Upper lobe of right lung (tissue), 1 donor: ENCODE data around the gene FRRS1L. TPM values are rescaled to one million over a fixed set of nuclear protein-coding genes. Genes with fewer than 3 reads are reported as not detected.

ENCODE experiments used
- ATAC-seq: fragments of 200-7000 bp; cut with Tn5 transposase; one replicate; pipeline ENCODE4 v1.9.1; 2020; ENCODE audit warnings: mild to moderate bottlenecking, moderate library complexity
- DNase-seq: peaks from one replicate; pipeline ENCODE4 v3.0.0-alpha.2; 2020
- H3K27ac ChIP-seq: fragments of 200-600 bp; one replicate; pipeline ENCODE4 v1.8.0; 2022
- H3K27me3 ChIP-seq: fragments of 200-600 bp; one replicate; pipeline ENCODE4 v1.8.0; 2022; ENCODE audit warnings: mild to moderate bottlenecking
- H3K36me3 ChIP-seq: fragments of 200-600 bp; one replicate; pipeline ENCODE4 v1.8.0; 2022
- H3K4me1 ChIP-seq: fragments of 200-600 bp; one replicate; pipeline ENCODE4 v1.8.0; 2022
- H3K4me3 ChIP-seq: fragments of 200-600 bp; one replicate; pipeline ENCODE4 v1.8.0; 2022; ENCODE audit warnings: mild to moderate bottlenecking
- H3K9me3 ChIP-seq: fragments of 200-600 bp; one replicate; pipeline ENCODE4 v1.8.0; 2022
- CTCF ChIP-seq: fragments of 200-600 bp; IDR thresholded peaks from one replicate; pipeline ENCODE4 v1.8.0; 2022; ENCODE audit warnings: antibody characterized with exemption
- intact Hi-C: fragments of 100-400 bp; cut with DNase I; formaldehyde crosslinking; loops from one replicate; pipeline ENCODE4 v1.11.0; 2022
- total RNA-seq: library from RNA; stranded (reverse); fragmentation: NEBNext Ultra II Directional; extraction: Animal tissue kit (Norgen Biotek cat#: 25700); gene quantifications from one replicate; pipeline ENCODE4 v1.2.1, GENCODE V29; 2021
- donor health status: DM: no; HTN: yes; CAD: no; lungs with severe emphysema.

The FRRS1L gene
- total RNA-seq, 1 donor from 2014 or later = 0.09 TPM

DNA sequence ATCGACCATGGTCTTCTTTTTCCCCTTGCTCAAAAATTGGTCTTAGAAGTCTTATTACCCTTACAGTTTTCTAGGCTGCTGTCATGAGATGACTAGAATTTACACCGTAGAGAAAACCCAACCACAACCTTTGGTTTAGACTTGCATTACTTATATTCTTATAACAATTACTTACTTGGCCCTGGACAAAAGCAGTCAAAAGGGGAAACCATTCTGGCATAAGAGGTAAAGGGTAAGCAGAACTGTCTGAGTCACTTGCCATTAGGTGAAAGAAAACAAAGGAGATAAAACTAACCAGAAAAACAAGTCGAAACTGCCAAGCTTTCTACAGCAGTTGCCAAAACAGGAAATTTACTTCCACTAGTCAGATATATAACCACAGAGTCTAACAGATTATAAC, 65.2 kb downstream of the FRRS1L start:
- Histone ChIP-seq H3K27me3 (no peaks in the 10 kb centered on the region), H3K9me3 (no peaks in the 10 kb centered on the region), H3K4me1 (peaks cover 54% of the 10 kb centered on the region), H3K36me3 (peaks cover 24% of the 10 kb centered on the region), H3K27ac (peak overlapping the region; percentile 28), H3K4me3 (no peak overlapping the region)
- DNase-seq = no peak
- TF ChIP-seq CTCF = no peak
- intact Hi-C loops = no loop called here
- ATAC-seq = peak; percentile 30

DNA sequence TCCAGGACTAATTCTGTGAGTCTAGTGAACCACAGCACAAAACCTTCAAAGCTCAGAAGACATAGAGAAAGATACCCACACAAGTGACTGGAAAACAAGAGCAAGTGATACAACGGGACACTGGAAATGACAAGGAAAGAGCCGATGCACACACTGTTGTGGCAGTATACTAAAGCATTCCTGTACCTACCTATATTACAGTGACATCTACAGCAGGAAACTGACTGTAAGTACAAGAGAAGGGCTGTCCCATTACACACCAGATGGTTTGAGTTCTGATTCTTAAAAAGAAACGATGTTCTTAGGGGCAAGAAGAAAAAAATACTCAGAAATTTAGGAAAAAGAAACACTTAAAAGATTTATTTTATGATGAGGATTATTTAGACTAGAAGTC, 65.8 kb downstream of the FRRS1L start:
- Histone ChIP-seq H3K4me1 (peaks cover 56% of the 10 kb centered on the region), H3K27ac (no peak overlapping the region), H3K36me3 (peaks cover 24% of the 10 kb centered on the region), H3K4me3 (no peak overlapping the region), H3K9me3 (no peaks in the 10 kb centered on the region), H3K27me3 (no peaks in the 10 kb centered on the region)
- ATAC-seq = no peak
- no peak for TF ChIP-seq CTCF
- intact Hi-C loops = no loop called here
- DNase-seq = no peak

DNA sequence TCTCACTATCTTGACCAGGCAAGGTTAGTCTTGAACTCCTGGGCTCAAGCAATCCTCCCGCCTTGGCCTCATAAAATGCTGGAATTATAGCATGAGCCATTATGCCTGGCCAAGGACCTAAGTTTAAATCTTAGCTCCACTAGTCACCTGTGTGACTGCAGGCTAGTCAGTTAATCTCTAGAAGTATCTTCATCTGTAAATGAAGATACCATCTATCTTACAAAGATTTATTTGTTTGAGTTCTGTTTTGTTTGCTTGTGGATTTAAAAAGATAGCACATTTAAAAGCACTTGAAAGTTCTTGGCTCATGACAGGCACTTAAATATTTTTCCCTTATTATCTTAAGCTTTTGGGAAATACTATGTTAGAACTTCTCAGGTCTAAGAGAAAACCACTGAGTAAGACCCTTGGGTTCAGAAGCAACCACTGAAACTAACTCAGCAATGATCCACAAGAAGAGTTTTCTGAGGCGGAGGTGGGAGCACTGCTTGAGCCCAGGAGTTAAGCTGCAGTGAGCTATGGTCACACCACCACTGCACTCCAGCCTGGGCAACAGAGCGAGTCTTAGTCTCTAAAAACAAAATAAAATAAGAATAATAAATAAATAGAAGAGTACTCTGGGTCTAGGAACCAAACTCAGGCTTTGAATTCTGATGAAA, 66.4 kb downstream of the FRRS1L start:
- Histone ChIP-seq H3K27ac (no peak overlapping the region), H3K36me3 (peaks cover 24% of the 10 kb centered on the region), H3K4me3 (no peak overlapping the region), H3K4me1 (peaks cover 61% of the 10 kb centered on the region), H3K27me3 (no peaks in the 10 kb centered on the region), H3K9me3 (no peaks in the 10 kb centered on the region)
- intact Hi-C loops = no loop called here
- ATAC-seq = no peak
- no peak for DNase-seq
- TF ChIP-seq CTCF = no peak

- Histone ChIP-seq H3K27me3 (no peaks in the 10 kb centered on the region), H3K36me3 (peaks cover 9% of the 10 kb centered on the region), H3K4me1 (peaks cover 63% of the 10 kb centered on the region), H3K27ac (peak overlapping the region; percentile 48), H3K9me3 (no peaks in the 10 kb centered on the region), H3K4me3 (no peak overlapping the region)
- TF ChIP-seq CTCF = no peak
- intact Hi-C loops = no loop called here
- ATAC-seq = no peak
- DNase-seq = no peak
Observed at GRCh38 chr9:109098960-109099308, 68.1 kb downstream of the FRRS1L start.

DNA sequence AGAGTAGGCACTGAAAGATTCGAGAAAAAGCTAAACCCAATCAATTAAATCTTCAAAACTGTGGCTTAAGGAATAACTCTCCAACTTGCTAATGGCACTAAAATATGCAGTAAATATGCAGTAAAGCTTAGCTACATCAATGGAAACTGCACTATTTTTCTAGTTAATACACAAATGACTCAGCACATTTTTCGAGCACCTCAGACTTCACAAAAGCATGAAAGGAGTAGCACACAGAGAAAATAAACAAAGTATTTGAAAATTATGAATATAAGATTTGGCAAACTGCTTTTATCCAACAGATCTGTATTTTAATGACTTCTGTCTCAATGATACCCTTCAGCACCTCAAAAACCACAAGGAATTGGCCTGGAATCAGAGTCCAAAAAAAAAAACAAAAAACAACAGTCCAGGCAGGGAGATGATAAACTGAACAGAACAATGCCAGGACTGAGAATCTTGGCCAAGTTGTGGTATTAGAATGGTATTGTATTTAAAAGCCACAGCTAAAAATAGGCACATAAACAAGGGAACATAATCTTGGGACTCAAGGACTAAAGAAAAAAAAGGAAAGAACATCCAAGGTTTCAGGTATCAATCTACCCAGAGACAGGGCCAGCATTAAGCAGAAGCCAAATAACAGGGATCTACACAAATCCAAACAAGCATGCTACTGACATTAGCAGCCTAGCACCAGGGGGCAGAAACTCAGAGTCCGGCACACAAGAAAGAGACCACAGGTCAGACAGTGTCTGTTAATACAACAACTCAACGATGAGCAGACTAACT, 68.7 kb downstream of the FRRS1L start:
- ATAC-seq (peak; percentile 38), DNase-seq (no peak)
- Histone ChIP-seq H3K36me3 (peaks cover 8% of the 10 kb centered on the region), H3K27ac (peak overlapping the region; percentile 48), H3K9me3 (no peaks in the 10 kb centered on the region), H3K4me1 (peaks cover 63% of the 10 kb centered on the region), H3K27me3 (no peaks in the 10 kb centered on the region), H3K4me3 (no peak overlapping the region)
- TF ChIP-seq CTCF = peak; percentile 21
- intact Hi-C loops = no loop called here
